K562 (cell line): Measurements from ENCODE around the gene PDE9A. TPM values are rescaled to one million over a fixed set of nuclear protein-coding genes. Genes with fewer than 3 reads are reported as not detected.

Source experiments
- ATAC-seq: fragments of 200-7000 bp; cut with Tn5 transposase; 3 replicates; pipeline ENCODE4 v1.9.1; 2020; ENCODE audit warnings: moderate library complexity
- BruUV-seq: library from RNA; stranded (reverse); fragments of 400-500 nt; replicated peaks from 2 replicates; lab custom pipeline; 2021; lab: Mats Ljungman, UMichigan
- CTCF ChIA-PET: fragments of 300-600 bp; formaldehyde crosslinking; extraction: SDS; loops from one replicate; lab custom pipeline; 2021; ENCODE audit warnings: low intra/inter-chr PET ratio; lab: Yijun Ruan, JAX
- POLR2A ChIA-PET: fragments of 300-600, 350-650 bp; sonication (Branson Sonifier 250); formaldehyde crosslinking; extraction: SDS; loops from one replicate; lab custom pipeline; 2021; ENCODE audit warnings: antibody characterized with exemption, inconsistent platforms; lab: Yijun Ruan, JAX
- DNase-seq, 4 experiments: peaks; one replicate each; pipeline versions ENCODE4 v3.0.0 to v3.0.0-alpha.2; 2011 to 2018; ENCODE audit warnings: low spot score in 3 of 4, mixed read lengths in 3 of 4; ENCODE audit errors: extremely low read depth in 1 of 4
- FAIRE-seq: peaks from 2 replicates; lab custom pipeline; 2011; peaks lifted over from hg19 to GRCh38; lab: Jason Lieb, UNC
- H2AFZ ChIP-seq: 2 replicates; pipeline ENCODE4 v1.6.0; 2011; ENCODE audit warnings: low read depth, low read length, control low read depth, inconsistent platforms
- H3K27ac ChIP-seq: fragments of 200-600 bp; 3 replicates; pipeline ENCODE4 v1.8.0; 2011; ENCODE audit warnings: low read depth, mild to moderate bottlenecking, control low read depth, inconsistent platforms, low read length, moderate library complexity, mixed read lengths; ENCODE audit errors: extremely low read depth
- H3K27me3 ChIP-seq, 2 experiments: fragments of 300-600 bp in 1 of 2; 2 replicates in 1 of 2; 3 replicates in 1 of 2; pipeline versions ENCODE4 v1.6.0 to v1.8.0; 2011; ENCODE audit warnings: inconsistent platforms in 2 of 2, low read length in 2 of 2, mild to moderate bottlenecking in 1 of 2, mixed read lengths in 1 of 2, moderate library complexity in 1 of 2; ENCODE audit not compliant: control insufficient read depth in 2 of 2, insufficient read depth in 2 of 2
- H3K36me3 ChIP-seq: fragments of 300-600 bp; 3 replicates; pipeline ENCODE4 v1.8.0; 2011; ENCODE audit warnings: mild to moderate bottlenecking, low read length, inconsistent platforms; ENCODE audit not compliant: control insufficient read depth, insufficient read depth
- H3K4me1 ChIP-seq, 2 experiments: fragments of 200-600 bp in 1 of 2; replicated peaks in 1 of 2; 2 replicates in 1 of 2; 3 replicates in 1 of 2; pipeline versions ENCODE4 v1.5.1 to v1.8.0; 2011; ENCODE audit warnings: inconsistent platforms in 2 of 2, low read length in 2 of 2, mild to moderate bottlenecking in 1 of 2, mixed read lengths in 1 of 2, moderate library complexity in 1 of 2; ENCODE audit not compliant: control insufficient read depth in 2 of 2, insufficient read depth in 2 of 2
- H3K4me2 ChIP-seq: 2 replicates; pipeline ENCODE4 v1.6.1; 2011; ENCODE audit warnings: low read length, control low read depth, inconsistent platforms, mixed read lengths; ENCODE audit not compliant: insufficient read depth
- H3K4me3 ChIP-seq: fragments of 200-600 bp; sonication (generic), shearing (Covaris generic); 2 replicates; pipeline ENCODE4 v1.5.1; 2016; ENCODE audit warnings: control low read depth, inconsistent platforms
- H3K79me2 ChIP-seq: fragments of 200-600 bp; 3 replicates; pipeline ENCODE4 v1.8.0; 2011; ENCODE audit warnings: low read length, inconsistent platforms; ENCODE audit not compliant: control insufficient read depth, insufficient read depth
- H3K9ac ChIP-seq, 2 experiments: 2 replicates each; pipeline versions ENCODE4 v1.6.0 to v1.6.1; 2011; ENCODE audit warnings: low read depth in 2 of 2, low read length in 2 of 2, control low read depth in 1 of 2, inconsistent platforms in 1 of 2, mild to moderate bottlenecking in 1 of 2, mixed read lengths in 1 of 2; ENCODE audit not compliant: insufficient read depth in 1 of 2
- H3K9me1 ChIP-seq: one replicate; pipeline ENCODE4 v1.6.0; 2011; ENCODE audit warnings: inconsistent platforms, mild to moderate bottlenecking, low read length, moderate library complexity; ENCODE audit not compliant: control insufficient read depth, insufficient read depth
- H3K9me3 ChIP-seq: replicated peaks from 2 replicates; pipeline ENCODE4 v1.5.1; 2011; ENCODE audit warnings: low read depth, low read length, inconsistent platforms; ENCODE audit not compliant: control insufficient read depth, insufficient read depth
- H4K20me1 ChIP-seq: replicated peaks from 2 replicates; pipeline ENCODE4 v1.6.1; 2011; ENCODE audit warnings: low read length, inconsistent platforms, mixed read lengths; ENCODE audit not compliant: control insufficient read depth, insufficient read depth
- ARID1B ChIP-seq: fragments of 450-650 bp; IDR thresholded peaks from 2 replicates; pipeline ENCODE4 v1.6.1; 2016; ENCODE audit warnings: antibody characterized with exemption, mild to moderate bottlenecking, inconsistent platforms
- CBFA2T2 ChIP-seq: fragments of 450-650 bp; conservative IDR thresholded peaks from 2 replicates; pipeline ENCODE4 v1.6.1; 2017; ENCODE audit warnings: mild to moderate bottlenecking
- CBFA2T3 ChIP-seq: fragments of 450-650 bp; IDR thresholded peaks from 2 replicates; pipeline ENCODE4 v1.6.1; 2017
- CEBPB ChIP-seq: fragments of 450-650 bp; IDR thresholded peaks from 2 replicates; pipeline ENCODE4 v1.6.1; 2016; ENCODE audit warnings: missing genetic modification characterization, missing compliant biosample characterization
- CTBP1 ChIP-seq: fragments of 450-650 bp; IDR thresholded peaks from 2 replicates; pipeline ENCODE4 v1.6.1; 2016; ENCODE audit warnings: borderline replicate concordance
- ELF2 ChIP-seq: fragments of 250-450 bp; sonication (Bioruptor Pico); IDR thresholded peaks from 2 replicates; pipeline ENCODE4 v1.5.0; 2021; ENCODE audit warnings: mild to moderate bottlenecking
- ESRRA ChIP-seq: fragments of 450-650 bp; IDR thresholded peaks from 2 replicates; pipeline ENCODE4 v1.6.1; 2014; ENCODE audit warnings: low read depth, mild to moderate bottlenecking, moderate library complexity, borderline replicate concordance
- HDAC3 ChIP-seq: fragments of 450-650 bp; IDR thresholded peaks from 2 replicates; pipeline ENCODE4 v1.6.1; 2018; ENCODE audit warnings: borderline replicate concordance, mild to moderate bottlenecking, moderate library complexity; ENCODE audit not compliant: partially characterized antibody
- KDM5B ChIP-seq: fragments of 200-600 bp; sonication (generic); IDR thresholded peaks from 2 replicates; pipeline ENCODE4 v1.6.1; 2012; ENCODE audit warnings: low read depth, mild to moderate bottlenecking, moderate library complexity, low read length, control low read depth, inconsistent platforms; ENCODE audit not compliant: insufficient replicate concordance
- PHB ChIP-seq: fragments of 250-450 bp; sonication (Bioruptor Pico); IDR thresholded peaks from 2 replicates; pipeline ENCODE4 v1.5.0; 2021
- RBM14 ChIP-seq: fragments of 200-400 bp; formaldehyde crosslinking; IDR thresholded peaks from 2 replicates; pipeline ENCODE4 v1.6.1; 2018; ENCODE audit warnings: low read depth, mild to moderate bottlenecking, low read length, moderate library complexity, borderline replicate concordance; ENCODE audit not compliant: insufficient read depth
- SPI1 ChIP-seq: IDR thresholded peaks from 2 replicates; pipeline ENCODE4 v1.6.1; 2011; ENCODE audit warnings: low read depth, low read length, control low read depth, borderline replicate concordance
- TAL1 ChIP-seq: fragments of 450-650 bp; IDR thresholded peaks from 2 replicates; pipeline ENCODE4 v1.6.1; 2016; ENCODE audit warnings: mild to moderate bottlenecking
- TCF3 ChIP-seq: sonication (generic); formaldehyde crosslinking; IDR thresholded peaks from 2 replicates; pipeline ENCODE4 v1.4.0; 2020; ENCODE audit warnings: mild to moderate bottlenecking, missing genetic modification reagents
- TEAD4 ChIP-seq, 2 experiments: sonication (generic) in 1 of 2; formaldehyde crosslinking in 1 of 2; IDR thresholded peaks; 2 replicates each; pipeline versions ENCODE4 v1.6.1 to v1.8.0; 2012 to 2022; ENCODE audit warnings: borderline replicate concordance in 1 of 2, inconsistent platforms in 1 of 2, low read length in 1 of 2, mild to moderate bottlenecking in 1 of 2, missing genetic modification reagents in 1 of 2
- ZFP30 ChIP-seq: fragments of 250-450 bp; sonication (Bioruptor Pico); IDR thresholded peaks from 2 replicates; pipeline ENCODE4 v1.8.0; 2022; ENCODE audit warnings: moderate library complexity, mild to moderate bottlenecking, inconsistent platforms, borderline replicate concordance
- ZNF830 ChIP-seq: fragments of 250-450 bp; sonication (Bioruptor Pico); IDR thresholded peaks from 2 replicates; pipeline ENCODE4 v1.5.0; 2021; ENCODE audit warnings: mild to moderate bottlenecking
- WGBS: fragments of 100-300 bp; shearing (Covaris generic); methylation state at CpG from one replicate; pipeline ENCODE4 v1.1.6; 2016; ENCODE audit warnings: low coverage, mixed read lengths; ENCODE audit not compliant: insufficient coverage; ENCODE audit errors: missing lambda C conversion rate; 5-methylcytosine and 5-hydroxymethylcytosine counted together
- in situ Hi-C: fragments of 300-500 bp; cut with MboI; formaldehyde crosslinking; loops from 4 replicates; pipeline ENCODE4 v1.15.0; 2018; ENCODE audit warnings: inconsistent platforms, mixed read lengths
- intact Hi-C: fragments of 100-400 bp; cut with micrococcal nuclease; formaldehyde crosslinking; loops from 2 replicates; pipeline ENCODE4 v1.14.2; 2022
- polyA plus RNA-seq, 8 experiments: library from polyadenylated mRNA; depleted of rRNA in 4 of 8; stranded (reverse) in 5 of 8; unstranded in 3 of 8; fragments of >200 nt; fragmentation: Nextera tagmentation in 2 of 8; fragmentation: Illumina TruSeq in 1 of 8; extraction: Ambion mirVana in 2 of 8; extraction: Trizol in 1 of 8; gene quantifications; 2 replicates each; pipeline versions ENCODE4 v1.2.1 to v1.2.3, GENCODE V29; 2011 to 2014; ENCODE audit warnings: inconsistent platforms in 1 of 8, missing spikeins in 1 of 8
- total RNA-seq, 7 experiments: library from RNA; depleted of rRNA in 6 of 7; stranded (reverse); fragments of >200 nt in 6 of 7; fragmentation: Illumina TruSeq in 2 of 7; extraction: Trizol in 2 of 7; gene quantifications; 2 replicates each; pipeline versions ENCODE4 v1.2.1 to v1.2.3, GENCODE V29; 2011 to 2021; ENCODE audit warnings: low replicate concordance in 1 of 7
- TF ChIP-seq, protein P1 (sequence below), 2 experiments: fragments of 250-450 bp in 1 of 2; fragments of 450-650 bp in 1 of 2; sonication (Bioruptor Pico) in 1 of 2; IDR thresholded peaks; 2 replicates each; pipeline versions ENCODE4 v1.6.1 to v1.8.0; 2016 to 2021; ENCODE audit warnings: mild to moderate bottlenecking in 2 of 2, moderate library complexity in 2 of 2, missing compliant biosample characterization in 1 of 2, missing genetic modification characterization in 1 of 2

PDE9A gene
- total and polyA plus RNA-seq, 9 of the 15 experiments (the other 6 are each of a cell fraction or from before 2014, with no cell fraction given), result 0.07 to 0.27 TPM; not detected in 7

DNA sequence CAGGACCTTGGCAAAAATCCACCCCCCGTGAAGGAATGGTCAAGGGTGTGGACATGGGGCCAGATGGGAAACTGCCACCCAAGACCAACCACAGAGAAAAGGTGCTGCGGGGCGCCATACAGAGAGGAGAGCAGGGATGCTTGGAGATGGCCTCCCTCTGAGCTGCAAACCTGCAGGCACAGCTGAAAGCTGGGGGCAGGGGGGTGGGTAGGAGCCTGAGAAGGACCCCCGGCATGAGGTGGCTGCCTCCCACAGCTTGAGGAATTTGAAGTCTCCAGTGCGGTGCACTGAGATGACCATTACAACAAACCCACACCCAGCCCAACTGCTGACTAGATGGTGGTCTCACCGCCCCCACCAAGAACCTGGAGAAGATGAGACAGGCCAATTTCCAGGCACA, 141.1 kb downstream of the PDE9A start (continued):
- no peak for TF ChIP-seq KDM5B
- TF ChIP-seq ZFP30 (CRISPR knock-in tag), result no peak

DNA sequence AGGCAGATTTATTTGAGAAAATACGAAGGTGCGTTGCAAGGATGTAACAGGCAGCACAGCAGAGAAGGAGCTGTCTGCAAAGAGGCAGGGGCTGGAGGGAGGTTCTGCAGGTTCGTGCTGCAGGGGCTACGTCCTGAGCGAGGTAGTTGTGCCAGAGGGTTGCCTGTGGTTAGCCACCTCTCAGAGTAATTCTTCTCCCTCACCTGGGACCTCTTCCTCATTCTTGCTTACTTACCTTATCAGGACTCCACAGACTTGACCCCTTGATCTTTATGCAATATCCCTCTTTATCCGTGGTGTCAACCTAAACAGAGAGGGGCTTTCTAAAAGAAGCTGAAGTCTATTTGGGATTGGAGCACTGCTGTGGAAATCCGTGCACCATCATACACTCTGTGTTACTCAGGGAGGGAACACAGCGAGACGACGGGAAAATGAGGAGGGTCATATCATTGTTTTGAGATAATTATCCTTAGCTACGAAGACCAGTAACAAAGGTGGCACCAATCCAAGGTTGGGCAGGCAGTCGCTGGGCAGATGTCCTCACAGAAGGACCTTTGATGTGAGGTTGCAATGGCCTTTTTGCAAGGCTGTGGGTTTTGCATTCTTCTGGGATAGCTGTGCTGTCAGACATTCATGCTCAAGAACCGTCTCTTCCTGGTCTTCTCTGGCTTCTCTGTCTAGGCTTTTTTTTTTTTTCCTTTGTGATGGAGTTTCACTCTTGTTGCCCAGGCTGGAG, 143.1 kb downstream of the PDE9A start:
- Histone ChIP-seq H3K4me3 (no peak overlapping the region), H3K4me1 (no peaks in the 10 kb centered on the region; a peak in 2 of 5 replicates), H3K27me3 (peaks cover 31 to 57% of the 10 kb centered on the region in 2 experiments; a peak in 4 of 5 replicates), H3K79me2 (no peaks in the 10 kb centered on the region), H2AFZ (no peak overlapping the region), H3K4me2 (no peak overlapping the region)
- WGBS, result under 1% methylated on average over 13 of the region's 13 CpGs
- CTCF ChIA-PET, result no interaction called here
- peak; percentile 45 for ATAC-seq
- intact Hi-C loops, result no loop called here
- TF ChIP-seq RBM14 (no peak), CBFA2T3 (peak; percentile 63), CBFA2T2 (peak; percentile 46), CTBP1 (peak; percentile 45; the same call in 1 of the 2 replicates), ARID1B (peak; percentile 68), ELF2 (CRISPR knock-in tag) (no peak), PHB (no peak), CEBPB (tag) (peak; percentile 47), ESRRA (peak; percentile 13; the same call in 1 of the 2 replicates), ZNF830 (no peak), TEAD4 (IDR thresholded peaks at IDR 0.05; ENCODE audit: low read length) (peak; percentile 58), TEAD4 (CRISPR knock-in tag; IDR thresholded peaks at IDR 0.05; ENCODE audit: borderline replicate concordance) (no peak), TAL1 (peak; percentile 57), HDAC3 (no peak), TCF3 (CRISPR knock-in tag) (peak; percentile 70), SPI1 (peak; percentile 79)
- TF ChIP-seq, protein P1, sequence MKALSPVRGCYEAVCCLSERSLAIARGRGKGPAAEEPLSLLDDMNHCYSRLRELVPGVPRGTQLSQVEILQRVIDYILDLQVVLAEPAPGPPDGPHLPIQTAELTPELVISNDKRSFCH (CRISPR knock-in tag; IDR thresholded peaks at IDR 0.05), result no peak
- TF ChIP-seq, protein P1 (tag; IDR thresholded peaks at IDR 0.05), result 0 out of 2 replicates have a peak, but pooled peaks have one; percentile 27
- TF ChIP-seq, all 486 proteins: peak for 11
- in situ Hi-C loops, result no loop called here
- DNase-seq (peak in 2 of 4 experiments; percentile 20 to 37), FAIRE-seq (no peak)
- no peaks in the 10 kb centered on the region for H3K36me3 ChIP-seq
- no peak overlapping the region for H3K9ac ChIP-seq
- POLR2A ChIA-PET, result interaction anchor here (0.7 to 0.8 kb wide), 2 partner anchors 9 to 56 kb away, joined by 3 read pairs; no protein-coding TSS in a partner anchor
- no peaks in the 10 kb centered on the region; the same call in none of the 2 replicates for H4K20me1 ChIP-seq
- H3K27ac ChIP-seq, result no peak overlapping the region
- H3K9me3 ChIP-seq, result no peaks in the 10 kb centered on the region
- no TSS peak for BruUV-seq
- H3K9me1 ChIP-seq, result no peaks in the 10 kb centered on the region
